ENCODE results near the gene MID1. TPM values are rescaled to one million over a fixed set of nuclear protein-coding genes. Genes with fewer than 3 reads are reported as not detected.

MID1 gene
- total RNA-seq, 1 donor from 2014 or later, result 9.4 TPM

DNA sequence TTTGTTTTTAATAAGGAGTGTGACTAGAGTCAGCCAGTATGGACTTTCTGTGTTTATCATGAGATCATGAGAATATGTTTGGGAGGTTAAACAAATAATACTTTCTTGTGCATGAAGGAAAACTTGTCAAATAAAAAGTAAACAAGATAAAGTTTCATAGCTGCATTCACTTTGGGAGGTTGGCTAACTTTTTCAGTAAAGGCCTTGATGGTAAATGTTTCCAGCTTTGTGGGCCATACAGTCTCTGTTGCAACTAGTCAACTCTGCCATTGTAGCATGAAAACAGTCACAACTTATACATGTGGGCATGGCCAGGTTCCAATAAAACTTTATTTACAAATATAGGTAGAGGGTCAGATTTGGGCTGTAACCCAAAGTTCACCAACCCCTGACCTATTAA, 150.4 kb downstream of the MID1 start:
- Histone ChIP-seq H3K27me3 (ENCODE audit: low read depth) (no peaks in the 10 kb centered on the region), H3K4me3 (no peak overlapping the region), H3K4me1 (peaks cover 18% of the 10 kb centered on the region), H3K9me3 (replicated peaks) (no peaks in the 10 kb centered on the region), H3K36me3 (no peaks in the 10 kb centered on the region), H3K27ac (replicated peaks) (no peak overlapping the region)
- intact Hi-C loops (cut with micrococcal nuclease), result no loop called here
- TF ChIP-seq, protein P1, sequence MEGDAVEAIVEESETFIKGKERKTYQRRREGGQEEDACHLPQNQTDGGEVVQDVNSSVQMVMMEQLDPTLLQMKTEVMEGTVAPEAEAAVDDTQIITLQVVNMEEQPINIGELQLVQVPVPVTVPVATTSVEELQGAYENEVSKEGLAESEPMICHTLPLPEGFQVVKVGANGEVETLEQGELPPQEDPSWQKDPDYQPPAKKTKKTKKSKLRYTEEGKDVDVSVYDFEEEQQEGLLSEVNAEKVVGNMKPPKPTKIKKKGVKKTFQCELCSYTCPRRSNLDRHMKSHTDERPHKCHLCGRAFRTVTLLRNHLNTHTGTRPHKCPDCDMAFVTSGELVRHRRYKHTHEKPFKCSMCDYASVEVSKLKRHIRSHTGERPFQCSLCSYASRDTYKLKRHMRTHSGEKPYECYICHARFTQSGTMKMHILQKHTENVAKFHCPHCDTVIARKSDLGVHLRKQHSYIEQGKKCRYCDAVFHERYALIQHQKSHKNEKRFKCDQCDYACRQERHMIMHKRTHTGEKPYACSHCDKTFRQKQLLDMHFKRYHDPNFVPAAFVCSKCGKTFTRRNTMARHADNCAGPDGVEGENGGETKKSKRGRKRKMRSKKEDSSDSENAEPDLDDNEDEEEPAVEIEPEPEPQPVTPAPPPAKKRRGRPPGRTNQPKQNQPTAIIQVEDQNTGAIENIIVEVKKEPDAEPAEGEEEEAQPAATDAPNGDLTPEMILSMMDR (IDR thresholded peaks at IDR 0.05; ENCODE audit: borderline replicate concordance), result no peak
- DNase-seq, result no peak

DNA sequence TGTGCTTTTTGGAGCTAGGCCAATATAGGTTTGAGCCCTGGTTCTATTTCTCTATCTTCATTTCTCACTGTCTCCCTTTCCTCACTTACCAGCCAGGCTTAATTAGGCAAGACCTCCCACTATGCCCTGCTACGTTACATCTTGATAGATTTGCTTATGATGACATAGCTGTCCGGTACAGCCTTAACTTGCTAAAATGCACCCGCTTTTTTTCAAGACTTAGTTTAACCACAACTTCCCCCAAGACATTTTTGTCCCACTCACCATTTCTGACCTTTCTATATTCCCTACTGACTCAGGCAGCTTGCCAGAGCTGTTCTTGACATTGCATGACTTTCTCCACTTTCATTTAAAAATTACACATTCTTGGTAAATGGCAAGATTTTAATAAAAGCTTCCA, 152.6 kb downstream of the MID1 start:
- intact Hi-C loops (cut with micrococcal nuclease), result no loop called here
- Histone ChIP-seq H3K27me3 (ENCODE audit: low read depth) (no peaks in the 10 kb centered on the region), H3K4me1 (no peaks in the 10 kb centered on the region), H3K9me3 (replicated peaks) (no peaks in the 10 kb centered on the region), H3K27ac (replicated peaks) (no peak overlapping the region), H3K36me3 (no peaks in the 10 kb centered on the region), H3K4me3 (no peak overlapping the region)
- TF ChIP-seq, protein P1 (IDR thresholded peaks at IDR 0.05; ENCODE audit: borderline replicate concordance), result no peak
- no peak for DNase-seq

DNA sequence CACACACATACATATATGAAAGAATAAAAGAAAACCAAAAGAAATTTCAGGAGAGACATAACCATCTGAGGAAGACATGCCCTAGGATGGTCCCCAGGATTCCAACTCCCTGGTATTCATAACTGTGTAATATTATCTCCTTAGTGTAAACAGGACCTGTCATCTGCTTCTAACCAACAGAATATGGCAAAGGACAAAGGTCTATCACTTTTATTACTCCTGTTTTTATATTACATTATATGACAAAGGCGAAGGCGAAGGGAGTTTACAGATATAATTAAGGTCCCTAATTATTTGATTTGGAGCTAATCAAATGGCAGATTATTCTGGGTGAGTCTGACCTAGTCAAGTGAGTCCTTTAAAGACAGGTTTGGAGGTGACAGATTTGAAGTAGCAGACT, 155.1 kb downstream of the MID1 start:
- DNase-seq, result no peak
- H3K4me1 ChIP-seq, result no peaks in the 10 kb centered on the region
- H3K27me3 ChIP-seq (ENCODE audit: low read depth), result no peaks in the 10 kb centered on the region
- TF ChIP-seq, protein P1 (IDR thresholded peaks at IDR 0.05; ENCODE audit: borderline replicate concordance), result no peak
- no peaks in the 10 kb centered on the region for H3K36me3 ChIP-seq
- H3K27ac ChIP-seq (replicated peaks), result no peak overlapping the region
- no peaks in the 10 kb centered on the region for H3K9me3 ChIP-seq (replicated peaks)
- H3K4me3 ChIP-seq, result no peak overlapping the region
- intact Hi-C loops (cut with micrococcal nuclease), result no loop called here

DNA sequence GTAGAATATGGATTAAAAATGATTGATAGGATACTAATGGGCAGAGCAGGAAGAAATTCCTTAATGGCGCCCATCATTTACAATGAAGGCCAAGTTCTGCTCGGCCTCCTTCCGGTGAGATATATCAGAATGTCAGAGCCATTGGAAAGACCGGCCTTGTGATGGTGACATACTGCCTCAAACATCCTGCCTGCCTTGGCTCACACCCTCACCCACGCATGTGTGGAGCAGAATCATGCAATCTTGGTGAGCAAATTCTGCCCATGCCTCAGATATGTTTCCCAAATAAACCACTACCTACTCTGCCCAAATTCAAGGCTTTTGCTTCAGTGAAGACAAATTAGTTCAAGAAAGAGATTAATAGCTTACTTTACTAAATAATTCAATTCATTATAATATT, 163.3 kb downstream of the MID1 start:
- Histone ChIP-seq H3K9me3 (replicated peaks) (no peaks in the 10 kb centered on the region), H3K4me3 (no peak overlapping the region), H3K27me3 (ENCODE audit: low read depth) (no peaks in the 10 kb centered on the region), H3K4me1 (no peaks in the 10 kb centered on the region), H3K36me3 (peaks cover 26% of the 10 kb centered on the region), H3K27ac (replicated peaks) (no peak overlapping the region)
- TF ChIP-seq, protein P1 (IDR thresholded peaks at IDR 0.05; ENCODE audit: borderline replicate concordance), result no peak
- intact Hi-C loops (cut with micrococcal nuclease), result no loop called here
- no peak for DNase-seq

DNA sequence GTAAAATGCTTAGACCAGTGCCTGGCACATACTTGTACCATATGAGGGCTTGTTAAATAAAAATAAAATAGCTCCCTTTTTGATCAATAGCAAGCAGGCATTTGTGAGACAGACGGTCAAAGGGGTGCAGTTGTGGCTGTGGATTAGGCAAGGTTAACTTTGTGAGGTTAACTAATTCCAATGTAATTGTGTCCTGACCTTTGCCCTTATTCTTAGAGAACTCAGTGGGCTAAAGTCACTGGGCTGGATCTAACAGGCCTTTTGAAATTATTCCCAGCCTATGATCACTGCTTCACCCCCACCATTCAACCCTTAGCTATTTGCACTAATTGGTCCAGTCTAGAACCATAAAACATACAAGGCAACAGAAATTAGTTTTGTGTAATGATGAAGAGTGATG, 166.4 kb downstream of the MID1 start:
- no peak overlapping the region for H3K27ac ChIP-seq (replicated peaks)
- H3K4me1 ChIP-seq, result no peaks in the 10 kb centered on the region
- TF ChIP-seq, protein P1 (IDR thresholded peaks at IDR 0.05; ENCODE audit: borderline replicate concordance), result no peak
- peaks cover 19% of the 10 kb centered on the region for H3K36me3 ChIP-seq
- no peaks in the 10 kb centered on the region for H3K9me3 ChIP-seq (replicated peaks)
- no peak for DNase-seq
- no peaks in the 10 kb centered on the region for H3K27me3 ChIP-seq (ENCODE audit: low read depth)
- no peak overlapping the region for H3K4me3 ChIP-seq
- intact Hi-C loops (cut with micrococcal nuclease), result no loop called here

DNA sequence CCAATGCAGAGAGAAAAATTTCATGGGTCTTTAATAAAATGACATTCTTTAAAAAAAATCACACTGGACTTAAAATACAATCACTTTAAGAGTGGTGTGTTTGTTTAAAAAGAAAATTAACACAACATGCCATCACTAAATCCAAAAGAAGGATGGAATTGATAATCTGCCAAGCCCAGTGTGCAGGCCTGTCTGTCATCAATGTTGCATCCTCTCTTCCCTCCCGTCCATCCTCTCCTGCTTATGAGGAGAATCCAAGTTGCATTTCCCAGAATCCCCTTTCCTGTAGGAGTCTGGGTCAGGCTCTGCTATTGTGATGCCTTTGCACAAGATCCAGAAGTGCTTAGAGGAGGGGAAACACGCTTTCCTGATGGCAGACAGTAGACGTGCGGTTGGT, 169.4 kb downstream of the MID1 start:
- no peaks in the 10 kb centered on the region for H3K4me1 ChIP-seq
- no peaks in the 10 kb centered on the region for H3K27me3 ChIP-seq (ENCODE audit: low read depth)
- H3K36me3 ChIP-seq, result peaks cover 19% of the 10 kb centered on the region
- H3K9me3 ChIP-seq (replicated peaks), result no peaks in the 10 kb centered on the region
- H3K4me3 ChIP-seq, result no peak overlapping the region
- TF ChIP-seq, protein P1 (IDR thresholded peaks at IDR 0.05; ENCODE audit: borderline replicate concordance), result no peak
- DNase-seq, result no peak
- intact Hi-C loops (cut with micrococcal nuclease), result no loop called here
- no peak overlapping the region for H3K27ac ChIP-seq (replicated peaks)

Measured in left ventricle myocardium inferior (tissue), 1 donor.